HG03442 (cell line): Measurements from ENCODE around the gene RPN1.
"Not testable (repeated sequence)": the region's sequence is repeated elsewhere in the genome, so short reads cannot be mapped to it uniquely, and the experiment has no call there.

Experiments used
- ATAC-seq: cut with Tn5 transposase; IDR thresholded peaks from one replicate; pipeline ENCODE4 v1.9.1; 2021; ENCODE audit warnings: mild to moderate bottlenecking, moderate library complexity; ENCODE audit not compliant: unreplicated experiment

Gene RPN1

DNA sequence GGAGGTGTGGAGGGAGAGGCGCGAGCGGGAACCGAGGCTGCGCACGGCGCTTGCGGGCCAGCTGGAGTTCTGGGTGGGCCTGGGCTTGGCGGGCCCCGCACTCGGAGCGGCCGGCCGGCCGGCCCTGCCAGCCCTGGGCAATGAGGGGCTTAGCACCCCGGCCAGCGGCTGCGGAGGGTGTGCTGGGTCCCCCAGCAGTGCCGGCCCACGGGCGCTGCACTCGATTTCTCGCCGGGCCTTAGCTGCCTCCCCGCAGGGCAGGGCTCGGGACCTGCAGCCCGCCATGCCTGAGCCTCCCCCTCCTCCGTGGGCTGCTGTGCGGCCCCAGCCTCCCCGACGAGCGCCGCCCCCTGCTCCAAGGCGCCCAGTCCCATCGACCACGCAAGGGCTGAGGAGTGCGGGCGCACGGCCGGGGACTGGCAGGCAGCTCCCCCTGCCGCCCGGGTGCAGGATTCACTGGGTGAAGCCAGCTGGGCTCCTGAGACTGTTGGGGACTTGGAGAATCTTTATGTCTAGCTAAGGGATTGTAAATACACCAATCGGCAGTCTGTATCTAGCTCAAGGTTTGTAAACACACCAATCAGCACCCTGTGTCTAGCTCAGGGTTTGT is 2.9 kb upstream of the RPN1 start:
- ATAC-seq: not testable (repeated sequence)

DNA sequence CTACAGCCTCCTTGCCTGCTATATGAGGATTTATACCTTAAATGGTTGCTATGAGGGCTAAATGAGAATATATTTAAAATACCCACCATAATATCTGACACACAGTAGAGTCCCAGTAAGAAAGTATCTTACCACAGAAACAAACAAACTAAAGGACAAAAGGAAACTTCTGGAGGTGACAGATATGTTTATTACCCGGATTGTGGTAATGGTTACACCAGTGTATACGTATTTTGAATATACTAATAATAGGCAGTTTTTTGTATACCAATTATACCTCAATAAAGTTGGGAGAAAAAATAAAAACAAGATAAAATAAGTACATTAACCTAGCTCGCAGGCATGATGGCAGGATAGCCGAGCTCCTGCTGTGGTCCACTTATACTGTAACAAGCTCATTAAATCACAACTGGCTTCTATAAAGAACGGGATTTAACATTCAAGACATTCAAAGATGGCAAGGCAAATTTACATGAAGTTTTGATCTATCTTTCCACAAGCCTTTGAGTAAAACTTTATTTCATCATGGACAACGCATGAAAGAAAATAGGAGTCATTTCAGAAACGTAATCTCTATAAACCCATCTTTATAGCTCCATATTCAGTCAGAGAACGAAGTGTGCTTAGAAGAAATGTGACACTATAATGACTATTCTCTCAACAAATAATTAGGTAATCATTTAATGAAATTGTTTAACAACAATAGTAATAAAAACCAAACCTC is 1.5 kb downstream of the RPN1 start:
- no peak for ATAC-seq

DNA sequence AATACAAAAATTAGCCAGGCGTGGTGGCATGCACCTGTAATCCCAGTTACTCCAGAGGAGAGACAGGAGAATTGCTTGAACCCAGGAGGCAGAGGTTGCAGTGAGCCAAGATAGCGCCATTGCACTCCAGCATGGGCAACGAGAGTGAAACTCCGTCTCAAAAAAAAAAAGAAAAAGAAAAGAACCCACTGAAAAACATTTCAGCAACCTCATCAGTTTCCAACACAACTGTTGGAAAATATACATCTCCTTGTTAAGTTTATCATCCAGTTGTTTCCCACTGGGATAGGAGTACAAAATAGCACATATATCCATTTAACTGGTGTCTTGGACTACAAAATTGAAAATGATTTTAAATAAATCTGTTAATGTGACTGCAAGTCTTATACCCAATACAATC is 2.2 kb downstream of the RPN1 start:
- no peak for ATAC-seq

DNA sequence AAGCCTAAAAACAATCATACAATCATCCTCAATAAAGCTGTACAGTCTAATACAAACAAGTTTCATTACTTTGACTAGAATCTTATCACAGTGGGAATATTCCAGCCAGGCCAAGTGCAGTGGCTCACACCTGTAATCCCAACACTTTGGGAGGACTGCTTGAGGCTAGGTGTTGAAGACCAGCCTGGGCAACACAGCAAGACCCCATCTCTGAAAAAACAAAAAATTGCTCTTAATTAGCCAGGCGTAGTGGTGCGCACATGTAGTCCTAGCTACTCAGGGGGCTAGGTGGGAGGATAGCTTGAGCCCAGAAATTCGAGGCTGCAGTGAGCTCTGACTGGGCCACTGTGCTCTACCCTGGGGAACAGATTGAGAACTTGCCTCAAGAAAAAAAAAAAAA is 3.3 kb downstream of the RPN1 start:
- ATAC-seq: no peak

DNA sequence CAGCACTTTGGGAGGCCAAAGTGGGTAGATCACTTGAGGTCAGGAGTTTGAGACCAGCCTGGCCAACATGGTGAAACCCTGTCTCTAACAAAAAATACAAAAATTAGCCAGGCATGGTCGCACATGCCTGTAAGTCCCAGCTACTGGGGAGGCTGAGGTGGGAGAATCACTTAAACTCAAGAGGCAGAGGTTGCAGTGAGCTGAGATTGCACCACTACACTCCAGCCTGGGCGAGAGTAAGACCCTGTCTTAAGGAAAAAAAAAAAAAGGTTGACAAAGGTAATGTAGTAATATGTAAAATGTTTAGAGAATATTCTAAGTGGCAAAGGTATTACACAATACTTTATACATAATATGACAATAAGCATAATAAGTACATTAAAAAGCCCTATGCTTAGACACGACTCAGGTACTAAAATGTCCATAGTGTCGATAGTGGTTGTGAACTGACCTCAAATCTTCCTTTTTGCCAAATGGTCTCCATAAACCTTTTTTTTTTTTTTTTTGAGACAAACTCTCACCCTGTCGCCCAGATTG is 16.5 kb downstream of the RPN1 start:
- ATAC-seq: no peak

DNA sequence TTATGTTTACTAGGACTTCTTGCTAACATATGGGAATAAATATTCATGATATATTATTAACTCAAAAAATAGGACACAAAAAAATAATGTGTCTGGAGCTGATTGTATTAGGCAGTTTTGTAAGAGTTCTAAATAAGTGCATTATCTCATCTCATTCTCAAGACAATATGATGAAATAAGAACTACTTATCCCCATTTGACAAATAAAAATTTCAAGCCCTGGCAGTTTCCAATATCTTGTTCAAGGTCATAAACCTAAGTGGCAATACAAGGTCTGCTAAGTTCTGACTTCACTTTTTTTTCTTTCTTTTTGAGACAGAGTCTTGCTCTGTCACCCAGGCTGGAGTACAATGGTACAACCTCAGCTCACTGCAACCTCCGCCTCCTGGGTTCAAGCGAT is 18.3 kb downstream of the RPN1 start:
- ATAC-seq: no peak

DNA sequence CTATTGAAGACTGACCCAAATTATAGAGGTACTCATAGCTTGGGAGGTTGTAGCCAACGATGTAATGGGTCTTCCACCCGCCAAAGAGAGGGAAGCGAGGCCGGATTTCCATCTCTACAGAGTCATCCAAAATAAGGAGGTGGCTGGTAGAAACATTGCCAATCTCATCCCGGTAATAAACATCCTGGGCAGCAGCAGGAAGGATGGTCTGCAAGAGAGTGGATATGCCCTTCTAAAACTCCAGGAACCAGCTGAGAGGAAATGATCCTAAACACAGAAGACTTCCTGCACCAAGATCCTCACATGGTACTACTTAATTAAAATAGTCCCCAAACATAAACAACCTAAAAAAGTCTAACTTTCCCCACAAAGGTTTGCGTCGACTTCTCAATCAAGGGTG is 20.7 kb downstream of the RPN1 start:
- no peak for ATAC-seq

DNA sequence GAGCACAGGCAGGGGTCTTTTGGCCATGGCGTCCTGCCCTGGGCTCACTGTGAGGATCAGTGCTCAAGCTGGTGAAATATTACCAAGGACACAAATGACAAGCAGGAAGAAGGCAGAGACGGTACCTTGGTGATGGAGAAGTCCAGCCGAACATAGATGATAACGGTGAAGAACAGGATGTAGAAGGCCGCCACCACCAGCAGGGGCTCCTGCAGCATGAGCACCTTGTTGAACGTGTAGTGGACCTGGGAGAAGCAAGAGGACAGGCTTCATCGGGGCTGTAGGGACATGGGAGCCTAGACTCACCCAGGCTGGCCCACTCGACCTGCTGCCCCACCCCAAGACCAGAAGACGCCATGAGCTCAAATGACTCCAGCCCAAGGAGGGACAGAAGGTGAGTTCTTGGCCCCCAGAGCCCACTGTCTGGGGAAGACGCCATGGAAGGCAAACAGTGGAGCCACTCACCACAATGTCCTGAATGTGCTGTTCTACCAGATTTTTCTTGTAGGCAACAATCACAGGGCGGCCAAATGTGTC is 25.1 kb downstream of the RPN1 start:
- ATAC-seq: no peak

DNA sequence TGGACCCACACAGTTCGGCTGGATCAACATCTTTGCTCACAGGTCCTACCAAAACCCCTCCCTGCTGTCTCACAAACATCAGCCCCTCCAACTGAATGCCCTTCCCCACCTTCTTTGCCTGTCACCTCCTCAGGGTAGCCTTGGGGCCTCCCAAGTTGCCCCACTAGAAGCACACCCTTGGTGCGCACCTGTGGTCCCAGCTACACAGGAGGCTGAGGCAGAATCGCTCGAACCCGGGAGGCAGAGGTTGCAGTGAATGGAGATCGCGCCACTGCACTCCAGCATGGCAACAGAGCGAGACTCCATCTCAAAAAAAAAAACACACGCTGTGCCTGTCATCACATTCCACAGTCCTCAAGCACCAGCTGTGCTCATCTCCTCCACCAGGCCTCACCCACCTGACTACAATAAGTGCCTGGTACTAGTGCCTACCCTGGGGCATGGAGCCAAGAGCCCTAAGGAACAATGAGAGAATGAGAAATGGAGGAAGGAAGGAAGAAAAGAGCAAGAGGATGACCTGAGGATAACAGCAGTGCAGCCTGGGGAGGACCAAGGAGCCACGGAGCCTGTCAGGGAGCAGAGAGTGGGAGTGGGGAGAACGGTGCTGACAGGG is 26.0 kb downstream of the RPN1 start:
- ATAC-seq: no peak

DNA sequence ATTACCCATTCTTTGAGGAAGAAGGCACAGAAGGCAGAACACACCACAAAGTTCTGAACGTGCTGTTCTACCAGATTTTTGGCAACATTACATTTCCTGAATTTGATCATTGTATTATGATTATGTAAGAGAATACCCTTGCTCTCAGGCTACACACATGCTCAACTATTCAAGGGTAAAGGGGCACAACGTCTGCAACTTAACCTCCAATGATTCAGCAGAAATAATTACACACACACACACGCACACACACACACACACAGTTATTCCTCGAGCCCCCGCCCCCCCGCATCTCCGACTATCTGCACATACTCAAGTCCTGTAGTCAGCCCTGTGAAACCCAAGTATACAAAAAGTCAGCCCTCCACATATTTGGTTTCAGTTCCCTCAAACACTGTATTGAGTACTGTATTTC is 26.8 kb downstream of the RPN1 start:
- ATAC-seq: no peak

DNA sequence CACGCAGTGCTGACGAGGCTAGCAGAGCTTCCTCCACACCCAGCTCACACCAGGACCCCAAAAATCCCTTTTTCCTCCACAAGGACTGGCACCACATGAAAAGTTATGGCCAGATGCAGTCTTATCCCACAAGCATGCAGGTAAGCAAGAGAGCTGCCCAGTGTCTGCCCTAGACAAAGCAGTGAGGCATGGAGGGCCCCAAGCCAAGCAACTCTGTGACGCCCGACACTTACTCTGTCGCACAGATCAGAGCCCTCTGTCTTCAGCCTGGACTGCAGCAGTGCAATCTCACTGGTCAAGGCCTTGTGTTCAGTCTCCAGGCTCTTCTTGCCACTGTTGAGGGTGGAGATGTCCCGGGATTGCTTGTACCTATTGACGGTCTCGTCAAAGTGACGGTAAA is 28.7 kb downstream of the RPN1 start:
- ATAC-seq: no peak

DNA sequence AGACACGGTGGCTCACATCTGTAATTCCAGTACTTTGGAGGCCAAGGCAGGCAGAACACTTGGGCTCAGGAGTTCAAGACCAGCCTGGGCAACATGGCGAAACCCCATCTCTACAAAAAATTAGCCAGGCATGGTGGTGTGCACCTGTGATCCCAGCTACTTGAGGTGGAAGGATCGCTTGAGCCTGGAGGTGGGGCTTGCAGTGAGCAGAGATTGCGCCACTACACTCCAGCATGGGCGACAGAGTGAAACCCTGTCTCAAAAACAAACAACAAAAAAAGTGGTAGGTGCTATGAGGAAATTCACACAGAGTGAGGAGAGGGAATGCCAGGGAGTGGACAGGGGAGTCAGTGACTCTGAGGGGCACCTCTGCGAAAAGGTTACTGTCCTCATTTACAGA is 29.4 kb downstream of the RPN1 start:
- ATAC-seq: no peak

DNA sequence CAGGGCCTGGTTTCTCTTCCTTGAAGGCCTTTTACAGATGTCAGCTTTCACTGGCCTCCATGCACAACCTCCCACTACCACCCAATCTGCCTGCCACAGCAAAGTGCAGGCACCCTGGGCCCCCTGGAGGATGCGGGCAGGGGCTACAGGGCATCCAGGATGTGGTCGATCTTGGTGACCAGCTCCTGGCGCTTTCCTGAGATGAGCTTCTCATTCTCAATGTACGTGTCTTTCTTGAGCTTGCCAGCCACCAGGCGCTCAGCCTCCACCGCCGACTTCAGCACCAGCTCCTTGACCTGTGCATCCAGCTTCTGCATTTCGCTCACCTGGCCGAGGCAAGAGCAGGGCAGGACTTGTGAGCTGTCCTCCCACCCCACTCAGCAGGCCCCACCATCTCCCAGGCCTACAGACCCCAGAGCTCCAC is 30.3 kb downstream of the RPN1 start:
- ATAC-seq: no peak

DNA sequence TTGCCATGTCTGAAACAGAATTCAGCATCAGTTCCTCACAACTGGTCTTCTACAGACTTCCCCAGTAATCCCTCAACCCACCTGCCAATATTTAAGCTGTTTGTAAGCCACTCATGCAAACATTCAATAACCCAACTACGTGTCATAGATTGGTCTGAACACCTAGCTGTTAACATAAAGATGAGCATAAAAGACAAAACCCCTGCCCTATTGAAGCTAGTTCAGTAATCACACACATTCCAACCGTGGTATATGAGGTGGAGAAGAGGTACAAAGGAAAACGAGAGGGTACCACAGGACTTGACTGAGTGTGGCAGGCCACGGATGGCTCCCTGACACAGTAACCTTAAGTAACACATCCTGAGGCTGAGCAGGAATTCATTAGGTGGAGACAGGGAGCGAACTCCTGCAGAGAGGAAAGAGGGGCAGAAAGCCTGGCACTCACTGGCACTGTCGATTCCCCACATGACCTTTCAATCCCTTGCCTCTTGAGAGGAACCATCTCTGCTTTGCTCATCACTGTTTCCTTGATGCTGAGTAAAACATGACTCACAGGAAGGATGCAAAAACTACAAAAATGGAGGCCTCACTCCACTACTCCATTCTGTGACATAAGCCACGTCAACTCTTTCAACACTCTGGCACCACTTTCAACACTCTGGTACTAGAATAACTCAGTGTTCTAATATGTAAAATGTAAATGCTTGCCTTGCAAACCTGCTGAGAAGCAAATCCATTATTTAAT is 31.3 kb downstream of the RPN1 start:
- no peak for ATAC-seq

DNA sequence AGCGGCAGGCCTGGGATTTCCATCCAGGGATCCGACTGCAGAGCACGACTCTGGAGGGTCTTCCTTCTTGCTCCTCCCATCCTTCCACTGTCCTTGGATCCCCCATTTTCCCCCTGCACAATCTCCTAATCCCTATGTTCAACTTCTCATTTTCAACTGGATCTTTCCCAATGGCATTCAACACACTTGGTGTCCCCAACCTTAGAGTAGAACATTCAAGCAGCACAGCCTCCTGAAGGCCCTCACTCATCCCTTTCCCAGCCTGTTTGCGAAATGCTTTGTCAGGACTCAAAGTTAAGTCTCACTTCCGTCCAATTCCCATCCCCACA is 32.3 kb downstream of the RPN1 start:
- no peak for ATAC-seq

DNA sequence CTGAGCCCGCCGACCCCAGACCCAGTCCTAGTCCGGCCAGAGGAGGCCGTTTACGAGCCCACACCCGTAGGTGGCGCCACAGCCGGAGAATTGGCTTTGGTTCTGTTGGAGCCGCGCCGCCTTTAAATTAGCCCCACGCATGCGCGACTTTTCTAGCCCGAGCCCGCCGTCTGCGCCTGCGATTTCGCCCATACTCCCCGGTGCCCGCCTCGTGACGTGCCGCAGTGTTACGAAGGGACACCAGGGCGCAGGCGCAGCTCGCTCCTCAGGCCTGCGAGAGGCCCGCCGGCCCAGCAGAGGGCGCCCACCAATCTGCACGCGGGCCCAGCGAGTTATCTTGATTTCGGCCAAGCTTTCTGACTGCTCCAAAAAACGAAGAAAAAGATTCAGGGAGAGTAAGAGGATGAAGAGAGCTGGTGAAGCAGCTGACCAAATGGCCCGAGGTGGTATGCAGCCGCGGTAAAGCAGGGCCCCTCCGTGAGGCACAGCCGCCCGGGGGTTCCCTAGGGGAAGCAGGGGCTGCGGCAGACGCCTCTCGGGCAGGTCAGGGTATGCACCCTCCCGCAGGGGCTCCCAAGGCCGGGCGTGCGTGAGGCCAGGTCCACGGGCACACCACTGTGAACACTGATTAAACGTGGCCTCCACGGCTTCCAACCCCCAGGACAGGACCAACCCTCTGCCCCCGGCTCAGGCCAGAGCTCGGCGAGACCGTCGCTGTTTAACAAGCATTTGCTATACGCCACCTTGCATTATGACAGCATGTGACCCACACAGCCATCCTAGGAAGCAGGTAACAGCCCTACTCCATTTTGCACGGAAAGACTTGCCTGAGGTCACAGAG is 32.8 kb downstream of the RPN1 start:
- peak; percentile 88 for ATAC-seq

DNA sequence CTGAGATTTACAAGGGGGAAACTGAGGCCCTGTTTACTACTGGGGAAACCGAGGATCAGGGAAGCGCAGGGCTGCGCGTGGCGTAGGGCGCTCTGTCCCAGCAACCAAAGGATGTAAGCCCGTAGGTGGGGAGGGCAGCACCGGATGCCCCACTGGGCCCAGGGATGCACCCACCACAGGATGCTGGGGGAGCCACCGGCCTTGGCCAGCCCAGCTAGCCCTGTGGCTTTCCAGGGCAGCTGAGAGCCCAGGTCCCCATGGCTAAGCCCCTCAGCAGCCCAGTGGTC is 33.4 kb downstream of the RPN1 start:
- ATAC-seq: no peak

DNA sequence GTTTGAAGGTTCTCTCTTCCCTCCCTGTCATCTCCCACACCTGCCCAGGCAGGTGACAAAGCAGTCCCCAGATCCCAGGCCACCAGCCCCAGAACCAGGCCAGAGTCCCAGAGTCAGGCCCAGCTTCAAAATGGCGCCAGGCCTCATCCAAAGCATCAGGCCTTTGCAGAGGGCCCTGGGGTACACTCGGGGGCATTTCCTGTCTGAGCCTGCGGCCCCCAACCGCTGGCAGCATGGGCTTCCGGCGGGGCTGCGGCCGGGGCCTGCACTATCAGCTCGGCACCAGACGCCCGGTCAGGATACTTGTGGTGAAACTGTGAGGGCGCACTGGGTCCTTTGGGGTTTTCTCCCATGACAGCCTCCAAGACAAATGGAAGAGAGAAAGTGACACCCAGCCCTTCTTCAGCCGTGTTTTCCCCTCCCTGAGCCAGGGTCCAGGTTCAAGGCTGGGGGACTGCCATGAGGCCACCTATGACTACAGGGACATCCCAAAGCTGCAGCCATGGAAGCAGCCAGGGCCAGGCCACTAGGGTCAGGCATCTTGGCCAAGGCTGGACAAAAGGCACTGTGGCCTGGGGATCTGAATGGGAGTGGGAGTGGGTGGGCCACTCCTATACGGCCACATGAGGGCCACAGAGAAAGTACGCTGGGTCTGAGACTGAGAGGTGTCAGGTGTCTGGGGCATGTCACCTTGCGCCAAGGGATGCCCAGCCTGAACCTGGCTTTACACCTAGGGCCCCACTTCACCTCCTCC is 33.9 kb downstream of the RPN1 start:
- no peak for ATAC-seq

DNA sequence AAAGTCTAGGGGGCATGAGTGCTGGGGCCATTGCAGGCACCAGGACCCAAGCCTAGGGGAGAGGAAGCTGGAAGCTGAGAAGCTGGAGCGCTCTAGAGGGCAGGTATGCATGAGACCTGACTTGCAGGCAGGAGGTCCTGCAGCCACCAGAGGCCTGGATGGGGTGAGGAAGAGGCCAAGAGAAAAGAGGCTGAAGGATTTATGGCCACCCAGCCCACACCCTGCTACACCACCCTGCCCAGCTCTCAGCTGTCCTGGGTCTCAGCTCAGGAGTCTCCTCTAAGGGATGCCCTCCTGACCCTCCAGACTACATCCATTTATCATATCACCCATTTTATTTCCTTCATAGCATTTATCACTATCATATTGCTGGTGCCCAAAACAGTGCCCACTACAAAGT is 36.5 kb downstream of the RPN1 start:
- no peak for ATAC-seq
